ENCODE data around the gene CPS1. TPM values are rescaled to one million over a fixed set of nuclear protein-coding genes. Genes with fewer than 3 reads are reported as not detected.

The CPS1 gene
- 4.3 to 15.2 TPM (median 4.6 TPM) in 3 replicates for total RNA-seq
- long read RNA-seq, full-length matches to known transcripts: 1 of 4 reads
- long read RNA-seq, partial matches to known transcripts: 1 of 4 reads
- long read RNA-seq, other reads (novel, unspliced or antisense): 2 of 4 reads

DNA sequence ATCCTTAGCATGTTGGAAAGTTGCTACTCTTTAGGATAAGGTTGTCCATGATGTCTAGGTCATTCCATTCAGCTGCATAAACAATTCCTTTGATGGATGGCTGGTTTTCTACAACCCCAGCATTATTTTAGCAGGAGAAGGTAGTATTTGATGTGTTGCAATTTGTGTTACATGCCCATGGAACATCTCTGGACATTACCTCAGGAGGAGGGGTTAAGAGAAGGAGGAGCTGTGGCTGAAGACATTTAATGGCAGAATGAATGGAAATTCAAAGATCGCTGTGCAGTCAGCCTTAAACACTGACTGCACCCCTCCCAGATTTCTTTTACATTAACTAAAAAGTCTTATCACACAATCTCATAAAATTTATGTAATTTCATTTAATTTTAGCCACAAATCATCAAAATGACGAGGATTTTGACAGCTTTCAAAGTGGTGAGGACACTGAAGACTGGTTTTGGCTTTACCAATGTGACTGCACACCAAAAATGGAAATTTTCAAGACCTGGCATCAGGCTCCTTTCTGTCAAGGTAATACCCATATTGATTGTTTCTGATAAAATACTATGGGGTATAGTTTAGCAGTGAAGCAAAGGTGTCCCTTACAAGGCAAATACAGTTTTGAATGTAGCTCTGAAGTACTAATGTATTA lies at the start of gene CPS1:
TSS of gene CPS1 (plus strand) at position 271 of the 652 bp plus-strand sequence. CDS start at position 406, 135 bp downstream.
- Mint-ChIP-seq H3K27me3 (ENCODE audit: low read depth) (no peaks in the 10 kb centered on the region), H3K27ac (ENCODE audit: unreplicated experiment) (no peak within 1 kb of the TSS), H3K36me3 (ENCODE audit: low read depth) (no peaks in the 10 kb centered on the region), H3K4me1 (ENCODE audit: low read depth) (peaks cover 20% of the 10 kb centered on the region), H3K4me3 (ENCODE audit: unreplicated experiment) (no peak within 1 kb of the TSS), H3K9me3 (ENCODE audit: low read depth) (no peaks in the 10 kb centered on the region)
- no peak for DNase-seq (ENCODE audit: low spot score)
- TF ChIP-seq CTCF (IDR thresholded peaks at IDR 0.05): no peak

- no peak for TF ChIP-seq CTCF (IDR thresholded peaks at IDR 0.05)
- no peaks in the 10 kb centered on the region for H3K4me1 Mint-ChIP-seq (ENCODE audit: low read depth)
- H3K27me3 Mint-ChIP-seq (ENCODE audit: low read depth): peaks cover 10% of the 10 kb centered on the region
- H3K36me3 Mint-ChIP-seq (ENCODE audit: low read depth): peaks cover 6% of the 10 kb centered on the region
- H3K27ac Mint-ChIP-seq (ENCODE audit: unreplicated experiment): no peak overlapping the region
- no peak for DNase-seq (ENCODE audit: low spot score)
- H3K9me3 Mint-ChIP-seq (ENCODE audit: low read depth): peaks cover 29% of the 10 kb centered on the region
- no peak overlapping the region for H3K4me3 Mint-ChIP-seq (ENCODE audit: unreplicated experiment)
These were observed 40.5 kb upstream of the CPS1 start for GRCh38 chr2:210515911-210516310.

DNA sequence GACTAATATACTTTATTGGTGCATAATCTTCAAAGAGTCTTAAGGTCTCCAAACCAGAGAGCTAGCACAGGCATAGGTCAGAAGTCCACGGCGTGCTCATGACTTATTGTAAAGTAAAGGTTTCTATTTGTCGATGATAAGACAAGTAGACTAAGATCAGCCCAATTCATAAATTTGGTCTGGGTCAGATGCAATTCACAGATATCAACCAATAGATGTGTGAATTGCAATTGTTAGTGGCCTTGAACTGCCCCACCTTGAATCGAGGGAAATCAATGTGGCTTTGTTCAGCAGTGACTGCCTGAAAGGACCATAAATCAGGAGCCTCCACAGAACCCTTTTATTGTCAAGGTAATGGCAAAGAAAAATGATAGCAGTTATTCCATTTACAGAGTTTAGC lies 39.1 kb upstream of the CPS1 start:
- no peak for DNase-seq (ENCODE audit: low spot score)
- Mint-ChIP-seq H3K9me3 (ENCODE audit: low read depth) (peaks cover 29% of the 10 kb centered on the region), H3K27ac (ENCODE audit: unreplicated experiment) (no peak overlapping the region), H3K27me3 (ENCODE audit: low read depth) (peaks cover 10% of the 10 kb centered on the region), H3K36me3 (ENCODE audit: low read depth) (peaks cover 6% of the 10 kb centered on the region), H3K4me3 (ENCODE audit: unreplicated experiment) (no peak overlapping the region), H3K4me1 (ENCODE audit: low read depth) (no peaks in the 10 kb centered on the region)
- no peak for TF ChIP-seq CTCF (IDR thresholded peaks at IDR 0.05)

DNA sequence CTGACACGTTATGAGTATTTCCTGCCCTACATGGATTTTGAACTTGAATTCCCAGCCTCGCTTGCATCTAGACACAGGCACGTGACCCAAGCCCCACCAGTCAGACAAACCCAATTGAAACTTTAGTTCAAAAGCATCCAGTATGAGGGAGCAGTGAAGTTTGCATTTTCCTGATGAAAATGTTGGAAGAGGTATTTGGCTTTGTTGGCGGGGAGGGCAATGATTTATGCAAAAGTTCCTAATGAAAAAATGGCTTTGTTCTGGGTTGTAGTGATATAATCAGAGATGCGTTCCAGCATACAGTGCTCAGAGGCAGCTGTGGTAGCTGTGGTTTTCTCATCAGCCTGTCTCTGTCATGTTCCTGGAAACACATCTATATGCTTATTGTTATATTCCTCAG lies 36.8 kb upstream of the CPS1 start:
- Mint-ChIP-seq H3K4me3 (ENCODE audit: unreplicated experiment) (no peak overlapping the region), H3K27ac (ENCODE audit: unreplicated experiment) (no peak overlapping the region), H3K9me3 (ENCODE audit: low read depth) (peaks cover 16% of the 10 kb centered on the region), H3K27me3 (ENCODE audit: low read depth) (peaks cover 10% of the 10 kb centered on the region), H3K36me3 (ENCODE audit: low read depth) (peaks cover 6% of the 10 kb centered on the region), H3K4me1 (ENCODE audit: low read depth) (no peaks in the 10 kb centered on the region)
- no peak for TF ChIP-seq CTCF (IDR thresholded peaks at IDR 0.05)
- no peak for DNase-seq (ENCODE audit: low spot score)

GRCh38 chr2:210522399-210522798 lies 34.0 kb upstream of the CPS1 start:
- Mint-ChIP-seq H3K9me3 (ENCODE audit: low read depth) (no peaks in the 10 kb centered on the region), H3K27ac (ENCODE audit: unreplicated experiment) (no peak overlapping the region), H3K4me3 (ENCODE audit: unreplicated experiment) (no peak overlapping the region), H3K4me1 (ENCODE audit: low read depth) (no peaks in the 10 kb centered on the region), H3K36me3 (ENCODE audit: low read depth) (no peaks in the 10 kb centered on the region), H3K27me3 (ENCODE audit: low read depth) (no peaks in the 10 kb centered on the region)
- DNase-seq (ENCODE audit: low spot score): no peak
- no peak for TF ChIP-seq CTCF (IDR thresholded peaks at IDR 0.05)
